PC-9 (cell line): ENCODE measurements around the gene DNAH14.

ENCODE experiments used
- CTCF ChIP-seq: fragments of 200-600 bp; sonication (generic); conservative IDR thresholded peaks from 2 replicates; pipeline ENCODE4 v1.6.1; 2017; ENCODE audit warnings: mixed run types, antibody characterized with exemption, mild to moderate bottlenecking, moderate library complexity
- EZH2 ChIP-seq: fragments of 200-600 bp; sonication (generic); IDR thresholded peaks from 2 replicates; pipeline ENCODE4 v1.8.0; 2017; ENCODE audit warnings: antibody characterized with exemption, low read depth

- TF ChIP-seq CTCF: no peak
- TF ChIP-seq EZH2: no peak
Measured at GRCh38 chr1:225406976-225407725, 477.7 kb downstream of the DNAH14 start.
